Colon (tissue), 2 donors: Measurements from ENCODE around the gene EHMT1.
"Not testable (repeated sequence)": the region's sequence is repeated elsewhere in the genome, so short reads cannot be mapped to it uniquely, and the experiment has no call there.

Source experiments
- FAIRE-seq: peaks from 2 replicates; lab custom pipeline; 2012; peaks lifted over from hg19 to GRCh38; lab: Jason Lieb, UNC
- donor health status: control.
- donor health status: control.

Gene EHMT1

DNA sequence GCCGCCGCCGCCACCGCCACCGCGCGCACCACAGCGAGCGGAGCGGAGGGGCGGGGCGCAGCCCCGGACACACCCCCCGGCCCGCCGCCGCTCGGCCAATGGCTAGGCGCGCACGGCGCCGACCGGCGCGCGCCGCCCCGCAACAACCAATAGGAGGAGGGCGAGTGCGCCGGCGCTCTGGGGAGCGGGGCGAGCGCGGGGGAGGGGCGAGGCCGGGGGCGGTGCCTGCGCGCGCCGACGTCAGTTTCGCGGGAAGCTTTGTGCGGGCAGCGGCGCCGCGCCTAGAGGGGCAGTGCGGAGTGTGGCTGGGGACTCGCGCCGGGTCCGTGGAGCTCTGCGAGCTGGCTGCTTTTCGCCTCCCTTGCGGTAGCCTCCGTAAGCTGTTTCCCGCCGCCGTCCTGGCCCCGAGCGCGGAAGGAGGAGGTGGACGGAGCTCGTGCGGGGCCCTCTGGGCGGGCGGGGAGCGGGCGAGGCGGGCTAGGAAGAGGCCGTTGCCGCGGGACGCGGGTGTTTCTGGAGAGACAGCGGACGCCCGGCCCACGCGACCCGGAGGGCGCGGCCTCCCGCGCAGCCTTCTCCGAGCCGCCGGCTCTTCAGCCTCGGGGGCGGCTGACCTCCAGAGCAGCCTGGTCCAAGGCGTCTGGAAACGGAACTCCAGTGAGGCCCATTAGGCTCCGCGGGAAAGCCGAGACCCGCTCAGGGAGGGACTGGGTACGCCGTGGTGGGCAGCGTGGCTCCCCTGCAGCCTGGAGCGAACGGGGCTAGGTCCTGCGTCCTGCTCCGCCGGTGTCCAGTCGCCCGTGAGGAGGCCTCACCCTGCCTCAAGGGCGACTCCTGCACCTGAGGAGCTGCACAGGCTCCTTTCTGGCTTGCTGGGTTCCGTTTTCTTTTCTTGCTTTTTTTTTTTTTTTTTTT, 28.1 kb upstream of the EHMT1 start, which contains the start of gene ZMYND19:
ZMYND19 (minus strand) TSS at position 44 of the 915 bp plus-strand sequence. CDS start 249 bp downstream, outside the sequence.
- no peak for FAIRE-seq

DNA sequence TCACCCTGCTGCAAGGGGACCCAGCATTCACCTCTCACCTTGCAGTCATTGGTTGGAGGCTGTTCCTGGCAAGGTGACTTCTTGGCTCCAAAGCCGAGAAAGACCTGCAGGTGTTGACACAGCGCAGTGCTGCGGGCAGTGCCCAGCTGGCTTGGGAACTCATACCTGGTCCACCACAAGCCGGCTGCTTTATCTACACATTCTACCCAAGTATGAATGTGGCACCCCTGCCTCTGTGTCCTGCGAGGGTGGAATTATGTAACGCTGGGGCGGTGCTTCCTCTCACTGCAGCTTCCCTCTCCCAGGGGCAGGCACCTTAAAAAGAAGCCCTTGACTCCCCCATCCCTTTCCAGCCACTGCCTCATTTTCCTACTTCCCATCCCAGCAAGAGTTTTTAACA, 26.0 kb upstream of the EHMT1 start:
- FAIRE-seq, result no peak

DNA sequence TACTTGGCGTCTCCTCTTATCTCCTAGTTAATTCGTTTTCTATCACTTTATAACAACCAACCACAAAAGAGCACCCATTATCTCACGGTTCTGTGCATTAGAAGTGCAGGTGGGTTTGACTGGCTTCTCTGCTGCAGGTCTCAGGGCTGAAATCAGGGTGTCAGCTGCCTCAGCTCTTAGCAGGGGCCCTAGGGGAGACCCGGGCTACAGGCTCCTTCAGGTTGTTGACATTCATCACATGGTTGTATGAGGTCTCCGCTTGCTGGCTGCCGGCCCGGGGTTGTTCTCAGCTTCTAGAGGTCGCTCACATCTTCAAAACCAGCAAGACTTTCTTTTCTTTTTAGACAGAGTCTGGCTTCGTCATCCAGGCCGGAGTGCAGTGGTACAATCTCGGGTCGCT, 25.6 kb upstream of the EHMT1 start:
- FAIRE-seq, result no peak

DNA sequence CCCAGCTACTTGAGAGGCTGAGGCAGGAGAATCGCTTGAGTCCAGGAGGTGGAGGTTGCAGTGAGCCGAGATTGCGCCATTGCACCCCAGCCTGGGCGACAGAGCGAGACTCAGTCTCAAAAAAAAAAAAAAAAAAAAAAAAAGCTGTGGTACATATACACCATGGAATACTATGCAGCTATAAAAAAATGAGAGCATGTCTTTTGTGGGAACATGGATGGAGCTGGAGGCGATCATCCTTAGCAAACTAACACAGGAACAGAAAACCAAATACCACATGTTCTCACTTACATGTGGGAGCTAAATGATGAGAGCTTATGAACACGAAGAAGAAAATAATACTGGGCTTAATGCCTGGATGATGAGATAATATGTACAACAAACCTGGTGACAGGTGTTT, 22.2 kb upstream of the EHMT1 start:
- not testable (repeated sequence) for FAIRE-seq

DNA sequence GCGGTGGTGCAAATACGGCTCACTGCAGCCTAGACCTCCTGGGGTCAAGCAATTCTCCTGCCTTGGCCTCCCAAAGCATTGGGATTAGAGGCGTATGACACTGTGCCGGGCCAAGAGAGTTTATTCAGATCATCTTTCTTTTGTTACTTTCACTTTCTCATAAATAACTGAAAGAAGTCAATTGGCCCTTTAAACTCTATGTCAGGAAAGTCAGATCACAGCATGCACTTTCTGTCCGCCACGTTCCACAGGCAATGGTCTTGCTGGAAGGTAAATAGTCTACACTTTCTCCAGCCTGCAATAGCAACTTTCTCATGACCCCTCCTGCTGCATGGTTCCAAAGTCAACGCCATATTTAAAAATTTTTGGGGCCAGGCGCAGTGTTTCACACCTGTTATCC, 19.9 kb upstream of the EHMT1 start:
- no peak for FAIRE-seq

DNA sequence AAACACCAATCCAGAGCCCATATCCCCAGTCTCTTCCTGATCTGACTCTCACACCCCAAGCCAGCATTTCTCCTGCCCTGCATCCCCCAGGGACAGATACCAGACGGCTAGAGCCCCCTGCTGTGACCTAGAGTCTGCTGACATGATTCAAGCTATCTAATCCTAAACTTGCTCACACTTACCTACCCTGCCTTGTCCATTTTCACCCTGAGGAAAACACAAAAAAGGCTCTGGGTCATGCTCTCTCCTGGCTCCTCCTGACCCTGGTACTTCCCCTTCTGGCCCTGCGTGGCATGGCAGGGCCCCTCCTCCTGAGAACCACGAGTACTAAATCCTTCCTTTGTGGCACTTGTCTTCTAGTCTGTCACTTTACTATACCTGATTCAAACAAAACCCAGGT, 16.1 kb upstream of the EHMT1 start:
- no peak for FAIRE-seq

DNA sequence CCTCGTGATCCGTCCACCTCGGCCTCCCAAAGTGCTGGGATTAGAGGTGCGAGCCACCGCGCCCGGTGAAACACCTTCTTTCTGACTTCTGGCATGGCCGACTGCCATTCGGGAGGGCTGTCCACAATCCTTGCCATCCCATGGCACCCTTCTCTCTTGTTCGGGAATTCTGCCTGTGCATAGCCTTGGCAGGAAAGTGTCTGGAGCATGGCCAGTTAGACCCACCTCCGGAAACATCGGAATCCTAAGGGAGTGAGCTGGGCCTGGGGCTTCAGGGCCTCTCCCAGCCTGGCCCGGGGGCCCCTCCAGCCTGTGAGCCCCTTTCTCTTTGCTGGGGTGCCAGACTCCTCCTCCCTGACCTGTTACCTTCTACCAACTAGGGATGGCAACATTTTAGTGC, 14.9 kb upstream of the EHMT1 start:
- no peak for FAIRE-seq

DNA sequence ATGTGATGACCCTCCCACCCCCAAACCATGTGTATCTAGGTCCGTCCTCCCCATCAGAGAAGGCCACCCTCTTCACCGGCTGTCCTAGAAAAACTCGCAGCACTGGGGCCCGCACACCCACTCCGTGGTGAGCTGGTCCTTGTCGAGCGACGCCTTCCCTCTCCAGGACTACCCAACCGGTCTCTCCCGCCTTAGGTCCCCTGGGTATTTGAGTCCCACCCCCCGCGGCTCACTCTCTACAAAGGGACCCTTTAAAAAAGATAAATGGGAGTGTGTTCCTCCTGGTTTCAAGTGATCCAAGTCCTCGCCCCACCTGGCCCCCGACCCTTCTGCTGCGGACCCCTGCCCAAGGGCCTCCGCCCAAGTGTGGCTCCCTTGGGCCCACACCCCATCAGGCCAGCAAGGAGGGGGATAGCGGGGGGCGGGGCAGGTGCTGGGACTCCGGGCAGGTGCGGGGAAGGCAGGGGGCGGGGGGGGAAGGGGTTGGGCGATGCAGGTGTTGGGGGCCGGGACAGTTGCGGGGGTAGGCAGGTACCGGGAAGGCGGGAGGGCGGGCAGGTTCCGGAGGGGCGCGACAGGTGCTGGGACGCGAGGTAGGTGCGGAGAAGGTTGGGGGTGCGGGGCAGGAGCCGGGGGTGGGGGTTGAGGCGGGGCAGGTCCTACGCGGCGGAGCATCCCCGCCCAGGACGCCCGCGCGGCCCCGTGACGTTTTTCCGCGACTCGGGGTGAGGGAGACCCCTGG, 14.3 kb upstream of the EHMT1 start:
- no peak for FAIRE-seq

DNA sequence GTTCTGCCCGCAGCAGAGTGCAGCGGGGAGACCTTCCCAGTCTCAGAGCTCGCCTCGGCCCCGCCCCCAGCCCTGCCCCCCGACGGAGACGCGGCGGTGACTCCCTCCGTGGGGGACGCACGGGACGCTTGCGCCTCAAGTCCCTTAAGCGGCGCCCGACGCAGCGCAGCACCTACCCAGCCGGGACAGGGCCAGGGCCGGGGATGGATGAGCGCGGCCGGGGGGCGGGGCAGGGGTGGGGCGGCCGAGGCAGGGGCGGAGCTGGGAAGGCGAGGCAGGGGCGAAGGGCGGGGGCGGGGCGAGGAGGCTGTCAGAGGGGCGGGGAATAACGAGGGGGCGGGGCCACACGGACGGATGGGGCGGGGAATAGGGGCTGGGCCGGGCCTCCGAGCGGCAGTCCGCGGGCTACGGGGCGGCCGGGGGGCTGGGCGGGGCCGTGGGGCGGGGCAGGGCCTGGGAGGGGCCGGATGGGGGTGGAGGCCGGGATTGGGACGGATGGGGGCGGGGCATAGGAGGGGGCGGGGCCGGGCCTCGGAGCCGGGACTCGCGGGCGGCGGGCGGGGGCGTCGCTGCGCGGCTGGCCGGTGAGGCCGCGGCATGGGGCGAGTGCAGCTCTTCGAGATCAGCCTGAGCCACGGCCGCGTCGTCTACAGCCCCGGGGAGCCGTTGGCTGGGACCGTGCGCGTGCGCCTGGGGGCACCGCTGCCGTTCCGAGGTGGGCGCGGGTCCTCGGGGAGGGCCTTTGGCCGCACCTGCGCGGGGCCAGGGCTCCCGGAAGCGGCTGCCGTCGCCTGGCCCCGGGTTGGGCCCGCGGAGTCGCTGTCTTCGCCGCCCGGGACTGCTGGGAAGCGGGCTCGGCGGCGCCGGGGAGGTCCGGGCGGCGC, 13.4 kb upstream of the EHMT1 start, which contains the start of gene ARRDC1:
ARRDC1 (plus strand) TSS at position 566 of the 884 bp plus-strand sequence; CDS start at position 598, 32 bp downstream.
- no peak for FAIRE-seq

DNA sequence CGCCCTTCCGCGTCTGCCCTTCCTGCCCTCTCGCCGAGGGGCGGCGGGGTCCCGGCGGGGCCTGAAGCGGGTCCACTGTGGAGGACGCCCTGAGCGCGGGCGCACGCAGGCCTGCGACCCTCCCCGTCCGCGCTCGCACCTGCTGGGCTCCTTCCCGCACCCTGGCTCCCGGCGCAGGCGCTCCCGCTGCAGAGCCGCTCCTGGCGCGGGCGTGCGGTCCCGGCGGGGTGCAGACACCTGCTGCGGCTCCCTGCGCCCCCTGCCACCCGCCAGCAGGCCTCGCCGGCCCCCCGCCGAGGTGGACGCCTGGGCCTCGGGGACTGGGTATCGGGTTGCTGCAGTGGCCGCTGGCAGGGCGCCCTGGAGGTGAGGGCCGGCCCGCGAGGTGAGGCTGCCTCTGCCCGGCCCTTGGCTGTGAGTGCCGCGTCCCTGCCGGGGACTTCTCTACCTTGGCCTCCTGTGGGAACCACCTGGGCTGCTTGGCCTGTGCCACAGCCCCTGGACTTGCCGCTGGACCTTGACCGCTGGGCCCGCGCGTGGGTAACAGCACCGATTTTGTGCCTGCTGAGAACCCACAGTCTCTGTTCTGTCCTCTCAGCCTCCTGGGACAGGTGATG, 12.7 kb upstream of the EHMT1 start:
- no peak for FAIRE-seq

DNA sequence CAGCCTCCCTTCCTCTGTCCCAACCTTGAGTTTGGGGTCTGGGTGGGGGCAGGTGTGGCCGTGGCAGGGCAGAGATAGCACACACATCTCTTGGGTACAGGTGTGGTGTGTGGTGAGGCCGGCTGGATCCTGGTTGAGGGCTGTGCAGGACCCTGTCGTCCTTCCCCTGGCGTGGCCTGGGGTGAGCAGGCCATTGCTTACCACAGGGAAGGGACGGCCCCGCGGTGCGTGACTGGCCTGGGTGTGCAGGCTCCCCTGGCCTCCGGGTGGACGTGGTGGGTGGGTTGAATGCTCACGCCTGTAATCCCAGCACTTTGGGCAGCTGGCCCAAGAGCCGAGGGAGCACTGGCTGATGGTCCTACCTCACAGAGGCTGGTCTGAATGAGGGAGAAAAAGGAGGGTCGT, 12.1 kb upstream of the EHMT1 start:
- FAIRE-seq, result no peak

DNA sequence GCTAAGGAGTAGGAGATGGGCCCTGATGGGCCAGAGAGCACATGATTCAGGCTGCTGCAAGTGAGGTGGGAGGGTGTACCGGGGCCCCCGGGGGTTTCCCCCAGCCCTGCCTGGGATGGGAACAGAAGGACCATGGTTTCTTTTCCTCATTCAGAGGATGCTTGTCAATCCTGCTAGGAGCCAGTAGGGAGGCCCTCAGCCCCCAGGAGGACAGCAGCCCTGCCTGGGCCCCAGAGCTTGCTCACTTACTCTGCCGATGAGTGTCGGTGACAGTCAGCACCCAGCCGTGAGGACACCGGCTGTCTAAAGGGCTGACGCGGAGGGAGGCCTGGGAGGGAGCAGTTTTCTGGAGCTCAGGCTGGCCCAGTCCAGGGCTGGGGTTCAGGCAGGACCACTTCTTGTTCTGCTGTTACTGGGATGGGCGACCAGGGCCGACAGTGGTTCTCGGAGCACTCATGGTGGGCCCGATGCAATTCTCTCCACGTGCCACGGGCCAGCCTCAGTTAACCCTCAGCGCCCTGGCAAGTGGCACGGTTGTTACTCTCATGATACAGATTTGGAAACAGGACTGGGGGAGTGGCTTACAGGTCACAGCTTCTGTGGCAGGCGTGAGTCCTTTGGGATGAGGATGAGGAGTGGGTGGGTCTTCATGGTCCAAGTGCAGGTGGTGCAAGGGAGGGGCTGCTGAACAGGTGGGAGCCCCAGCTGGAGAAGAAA, 11.5 kb upstream of the EHMT1 start:
- FAIRE-seq, result no peak

DNA sequence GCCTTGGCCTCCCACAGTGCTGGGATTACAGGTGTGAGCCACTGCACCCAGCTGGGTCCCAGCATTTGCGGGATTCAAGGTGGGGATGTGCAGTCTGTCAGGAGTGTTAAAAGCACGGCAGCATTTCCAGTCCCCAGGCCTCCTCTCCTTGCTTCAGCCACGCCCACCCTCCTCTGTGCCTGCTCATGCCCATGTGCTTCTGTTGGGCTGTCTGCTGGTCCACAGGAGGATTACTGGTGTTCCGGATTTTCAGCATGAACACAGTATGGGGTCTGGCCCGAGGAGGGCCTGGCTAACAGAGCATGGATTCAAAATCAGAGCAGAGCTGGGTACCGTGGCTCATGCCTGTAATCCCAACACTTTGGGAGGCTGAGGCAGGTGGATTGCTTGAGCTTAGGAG, 7.9 kb upstream of the EHMT1 start:
- FAIRE-seq, result no peak

DNA sequence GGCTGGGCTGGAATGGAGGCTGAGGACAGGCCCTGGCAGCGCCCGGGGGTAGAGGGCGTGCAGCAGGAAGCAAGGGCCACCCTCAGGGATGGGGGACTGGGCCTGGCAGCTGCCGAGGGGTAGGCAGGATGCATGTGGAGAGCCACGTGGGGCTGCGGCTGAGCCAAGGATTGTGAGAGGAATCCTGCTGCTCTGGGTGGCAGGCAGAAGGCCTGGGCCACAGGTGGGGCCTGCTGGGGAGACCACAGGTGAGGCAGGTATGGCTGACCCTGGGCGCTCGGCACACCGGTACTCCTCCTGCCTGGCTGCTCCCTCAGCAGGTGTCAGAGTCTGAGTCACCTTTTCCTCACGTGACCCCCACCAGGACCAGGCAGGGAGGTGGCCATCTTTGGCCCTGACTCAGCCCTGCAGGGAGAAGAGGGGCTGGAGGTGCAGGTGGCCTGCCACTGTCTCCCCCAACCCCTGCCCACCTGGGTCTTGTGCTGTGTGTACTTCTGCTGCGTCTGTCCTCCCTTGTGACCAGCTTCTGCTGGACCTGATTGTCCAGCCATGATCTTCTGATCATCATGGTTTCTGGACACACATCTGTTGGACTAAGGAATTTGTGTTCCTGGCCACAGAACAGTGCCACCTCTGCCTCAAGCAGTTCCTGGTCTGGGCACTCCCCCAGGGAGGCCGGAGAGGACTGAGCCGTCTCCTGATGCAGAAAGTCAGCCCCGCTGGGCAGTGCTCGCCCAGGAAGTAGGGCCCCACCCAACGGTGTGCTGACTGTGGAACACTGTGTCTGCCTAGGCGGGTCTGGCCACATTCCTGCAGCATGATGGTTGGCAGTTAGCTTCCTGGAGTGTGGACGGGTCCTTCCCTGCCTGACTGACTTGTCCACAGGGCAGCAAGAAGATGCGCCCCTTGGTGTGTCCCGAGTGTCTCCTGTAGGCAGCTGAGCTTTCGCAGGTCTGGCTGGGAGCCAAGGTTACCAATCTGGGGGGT, 6.9 kb upstream of the EHMT1 start:
- no peak for FAIRE-seq

DNA sequence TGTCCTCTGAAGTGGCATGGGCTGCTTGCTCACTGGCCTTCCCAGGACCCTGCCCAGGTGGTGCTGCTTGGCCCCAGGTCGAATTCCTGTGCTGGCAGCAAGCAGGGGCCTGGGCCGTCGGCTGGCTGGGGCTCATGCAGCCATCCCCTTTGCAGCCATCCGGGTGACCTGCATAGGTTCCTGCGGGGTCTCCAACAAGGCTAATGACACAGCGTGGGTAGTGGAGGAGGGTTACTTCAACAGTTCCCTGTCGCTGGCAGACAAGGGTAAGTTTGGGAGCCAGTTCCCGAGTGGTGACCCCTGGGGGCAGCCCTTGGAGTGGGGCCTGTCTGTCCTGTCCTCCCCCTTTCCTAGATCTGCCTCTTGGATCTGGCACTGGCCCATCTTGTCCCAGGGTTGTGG, 6.1 kb upstream of the EHMT1 start:
- FAIRE-seq, result no peak

DNA sequence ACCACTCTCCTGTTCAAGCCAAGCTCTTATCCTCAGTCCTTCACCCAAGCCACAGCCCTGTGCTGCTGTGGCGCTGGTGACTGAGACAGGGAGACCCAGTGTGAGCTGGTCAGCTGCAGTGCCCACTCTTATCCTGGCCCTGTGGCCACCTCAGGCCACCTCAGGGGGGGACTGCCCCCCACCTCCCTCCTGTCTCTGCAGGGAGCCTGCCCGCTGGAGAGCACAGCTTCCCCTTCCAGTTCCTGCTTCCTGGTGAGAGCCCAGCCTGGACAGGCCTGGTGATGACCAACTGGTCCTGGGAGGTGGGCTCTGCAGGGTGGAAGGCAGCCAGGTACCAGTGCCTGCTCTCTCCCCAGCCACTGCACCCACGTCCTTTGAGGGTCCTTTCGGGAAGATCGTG, 5.5 kb upstream of the EHMT1 start:
- FAIRE-seq, result no peak

DNA sequence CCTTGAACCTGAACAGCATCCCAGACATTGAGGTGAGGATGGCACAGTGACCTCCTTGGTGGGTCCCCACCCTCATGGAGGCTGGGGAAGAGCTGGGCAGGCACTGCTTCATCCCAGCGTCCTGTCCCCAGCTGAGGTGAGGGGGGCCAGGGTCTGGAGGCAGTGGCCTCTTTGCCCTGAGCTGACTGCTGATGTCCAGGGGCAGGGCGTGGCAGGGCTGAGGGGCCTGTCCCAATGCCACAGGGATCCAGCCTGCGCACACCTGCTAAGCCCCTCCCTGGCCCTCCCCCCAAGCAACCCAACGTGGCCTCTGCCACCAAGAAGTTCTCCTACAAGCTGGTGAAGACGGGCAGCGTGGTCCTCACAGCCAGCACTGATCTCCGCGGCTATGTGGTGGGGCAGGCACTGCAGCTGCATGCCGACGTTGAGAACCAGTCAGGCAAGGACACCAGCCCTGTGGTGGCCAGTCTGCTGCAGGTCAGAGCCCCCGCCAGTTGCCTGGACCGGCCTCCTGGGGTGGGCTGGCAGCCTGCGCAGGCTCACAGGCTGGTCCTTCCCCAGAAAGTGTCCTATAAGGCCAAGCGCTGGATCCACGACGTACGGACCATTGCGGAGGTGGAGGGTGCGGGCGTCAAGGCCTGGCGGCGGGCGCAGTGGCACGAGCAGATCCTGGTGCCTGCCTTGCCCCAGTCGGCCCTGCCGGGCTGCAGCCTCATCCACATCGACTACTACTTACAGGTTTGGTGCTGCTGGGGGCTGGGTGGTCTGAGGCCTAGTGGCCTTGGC, 4.9 kb upstream of the EHMT1 start:
- FAIRE-seq, result no peak

DNA sequence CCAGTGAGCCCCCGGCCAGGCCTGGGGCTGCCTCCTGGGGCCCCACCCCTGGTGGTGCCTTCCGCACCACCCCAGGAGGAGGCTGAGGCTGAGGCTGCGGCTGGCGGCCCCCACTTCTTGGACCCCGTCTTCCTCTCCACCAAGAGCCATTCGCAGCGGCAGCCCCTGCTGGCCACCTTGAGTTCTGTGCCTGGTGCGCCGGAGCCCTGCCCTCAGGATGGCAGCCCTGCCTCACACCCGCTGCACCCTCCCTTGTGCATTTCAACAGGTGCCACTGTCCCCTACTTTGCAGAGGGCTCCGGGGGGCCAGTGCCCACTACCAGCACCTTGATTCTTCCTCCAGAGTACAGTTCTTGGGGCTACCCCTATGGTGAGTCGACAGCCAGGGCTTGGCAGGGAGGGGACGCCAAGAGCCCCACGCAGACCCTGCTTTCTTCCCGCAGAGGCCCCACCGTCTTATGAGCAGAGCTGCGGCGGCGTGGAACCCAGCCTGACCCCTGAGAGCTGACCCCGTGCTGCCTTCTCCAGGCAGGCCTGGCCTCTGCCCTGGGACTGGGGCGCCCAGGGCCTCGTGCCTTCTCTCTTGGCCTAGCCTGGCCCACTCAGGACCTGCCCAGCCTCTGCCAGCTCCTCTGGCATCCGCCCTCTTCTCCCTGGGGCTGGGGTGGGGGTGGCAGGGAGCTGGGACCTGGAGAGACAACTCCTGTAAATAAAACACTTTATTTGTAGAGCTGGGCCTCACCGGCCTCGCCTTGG, 4.0 kb upstream of the EHMT1 start:
- FAIRE-seq, result no peak
